Effector CD4-positive, alpha-beta T cell (primary cell): ENCODE measurements around the gene DLG5.

Experiments used
- DNase-seq: peaks from one replicate; pipeline ENCODE4 v3.0.0-alpha.2; 2020
- total RNA-seq: gene quantifications from one replicate; lab custom pipeline; 2026; lab: John Stamatoyannopoulos, UW

The DLG5 gene
- total RNA-seq = 9.4 reads per million, percentile 30 among the genes with 10 or more reads in this experiment

DNA sequence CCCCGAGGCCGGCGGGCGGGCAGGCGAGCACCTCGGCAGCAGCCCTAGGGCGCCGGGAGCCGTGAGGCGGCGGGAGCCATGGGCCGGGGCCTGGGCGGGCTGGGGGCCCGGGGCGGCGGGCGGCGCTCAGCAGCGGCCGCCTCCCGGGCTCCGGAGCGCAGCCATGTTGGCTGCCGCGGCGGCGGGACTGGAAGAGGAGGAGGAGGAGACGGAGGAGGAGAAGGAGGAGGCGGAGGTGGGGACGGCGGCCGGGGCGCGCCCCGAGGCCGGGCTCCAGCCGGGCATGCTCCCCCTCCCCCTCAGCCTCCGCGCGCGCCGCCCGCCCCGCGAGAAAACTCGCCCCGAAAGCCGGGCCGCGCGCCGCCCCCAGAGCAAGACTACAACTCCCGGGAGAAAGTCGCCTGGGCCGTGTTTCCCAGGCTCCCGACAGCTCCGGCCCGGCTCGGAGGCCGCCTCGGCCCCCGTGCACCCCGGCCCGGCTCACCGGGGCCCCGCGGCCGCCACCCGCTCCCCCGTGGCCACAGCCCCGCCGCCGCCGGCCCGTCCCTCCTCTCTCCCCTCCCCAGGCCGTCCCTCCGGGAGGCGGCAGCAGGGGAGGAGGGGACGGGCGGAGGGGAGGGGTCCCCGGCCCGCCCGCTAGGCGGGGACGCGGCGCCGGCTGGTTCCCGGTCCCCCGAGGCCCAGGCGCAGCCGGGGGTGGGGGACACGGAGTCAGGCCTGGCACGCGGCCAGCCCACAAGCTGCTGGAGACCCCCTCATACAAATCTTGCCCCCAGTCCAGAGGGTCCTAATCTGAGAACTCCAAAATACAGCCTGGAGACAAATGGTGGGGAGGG is at the start of gene DLG5:
TSS of gene DLG5 (minus strand) at position 190 of the 836 bp plus-strand sequence. CDS start 235 bp downstream, outside the sequence.
- no peak for DNase-seq

DNA sequence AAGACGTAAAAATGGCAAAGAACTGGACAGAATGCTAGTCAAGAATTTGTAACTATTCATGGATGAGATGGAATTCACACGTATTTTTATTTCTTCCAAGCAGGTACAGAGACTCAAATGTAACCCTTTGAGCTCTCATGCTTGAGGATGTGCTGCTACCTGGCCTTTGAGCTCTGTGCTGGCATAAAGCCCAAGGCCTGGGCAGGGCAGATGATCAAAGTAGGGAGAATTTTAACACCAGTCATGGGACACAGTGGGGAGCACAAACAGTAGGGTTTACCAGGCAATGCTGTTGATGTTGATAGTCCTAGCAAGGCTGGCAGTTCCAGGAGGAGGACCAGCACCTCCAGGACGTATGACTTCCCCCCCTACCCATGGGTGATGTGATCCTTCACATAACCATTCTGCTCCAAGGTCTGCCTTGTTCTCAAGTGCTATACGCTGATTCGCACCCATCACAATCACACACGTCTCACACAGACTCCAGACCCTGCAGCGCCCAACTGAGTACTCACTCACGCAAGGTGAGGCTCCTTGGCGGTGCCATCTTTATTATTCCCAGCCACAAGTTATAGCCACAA is 48.6 kb upstream of the DLG5 start:
- DNase-seq = no peak

DNA sequence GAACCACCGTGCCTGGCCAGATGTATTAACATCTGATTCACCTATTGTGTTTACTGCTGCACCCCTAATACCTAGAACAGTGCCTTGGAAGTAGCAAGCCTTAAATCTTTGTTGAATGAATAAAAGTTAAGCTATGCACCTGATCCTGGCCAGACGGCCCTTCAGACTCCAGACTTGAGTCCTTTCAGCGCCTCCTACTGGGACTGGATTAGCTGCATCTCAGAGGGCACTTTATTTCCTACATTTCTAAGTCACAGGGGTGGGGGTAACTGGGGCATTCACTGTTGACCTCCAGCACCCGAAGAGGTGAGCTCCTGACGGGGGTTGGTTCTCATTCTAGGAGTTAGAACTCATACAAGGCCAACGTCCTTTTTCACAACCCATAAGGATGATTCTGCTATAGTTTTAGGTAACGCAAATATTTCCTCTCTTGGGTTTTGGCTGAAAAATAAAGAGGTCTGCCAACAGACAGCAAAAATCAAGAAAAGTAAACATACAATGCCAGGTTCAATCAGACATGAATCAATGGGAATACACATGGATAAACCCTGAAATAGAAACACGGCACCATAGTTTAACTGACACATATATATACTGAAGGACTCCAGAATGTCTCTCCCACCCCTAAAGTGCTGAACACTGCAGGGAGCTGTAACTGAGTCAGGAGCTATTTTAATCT is 48.0 kb upstream of the DLG5 start:
- no peak for DNase-seq

DNA sequence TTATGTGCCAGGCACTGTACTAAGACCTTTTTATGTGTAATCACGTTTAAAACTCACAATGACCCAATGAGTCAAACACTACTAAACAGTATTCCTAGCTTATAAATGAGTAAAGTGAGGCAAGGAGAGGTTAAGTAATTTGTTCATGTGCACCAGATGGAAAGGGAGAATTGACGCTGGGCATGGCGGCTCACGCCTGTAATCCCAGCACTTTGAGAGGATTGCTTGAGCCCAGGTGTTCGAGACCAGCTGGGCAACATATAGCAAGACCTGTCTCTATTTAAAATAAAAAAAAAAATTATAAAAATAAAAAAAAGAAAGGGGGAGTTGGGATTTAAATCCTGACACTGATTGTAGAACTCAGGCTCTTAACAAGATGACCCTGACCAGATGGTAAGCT is 46.7 kb upstream of the DLG5 start:
- DNase-seq = no peak

DNA sequence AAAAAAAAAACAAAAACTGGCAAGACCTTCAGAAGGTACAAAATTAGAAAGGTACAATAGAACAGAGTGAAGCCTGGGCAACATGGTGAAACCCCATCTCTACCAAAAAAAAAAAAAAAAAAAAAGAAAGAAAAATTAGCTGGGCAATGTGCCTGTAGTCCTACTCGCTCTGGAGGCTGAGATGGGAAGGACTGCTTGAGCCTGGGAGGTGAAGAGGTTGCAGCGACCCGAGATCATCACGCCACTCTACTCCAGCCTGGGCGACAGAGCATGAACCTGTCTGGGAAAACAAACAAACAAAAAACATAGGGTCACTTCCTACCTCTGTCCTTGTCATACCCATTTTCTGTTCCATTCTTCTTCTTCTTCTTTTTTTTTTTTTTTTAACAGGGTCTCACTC is 45.6 kb upstream of the DLG5 start:
- no peak for DNase-seq

DNA sequence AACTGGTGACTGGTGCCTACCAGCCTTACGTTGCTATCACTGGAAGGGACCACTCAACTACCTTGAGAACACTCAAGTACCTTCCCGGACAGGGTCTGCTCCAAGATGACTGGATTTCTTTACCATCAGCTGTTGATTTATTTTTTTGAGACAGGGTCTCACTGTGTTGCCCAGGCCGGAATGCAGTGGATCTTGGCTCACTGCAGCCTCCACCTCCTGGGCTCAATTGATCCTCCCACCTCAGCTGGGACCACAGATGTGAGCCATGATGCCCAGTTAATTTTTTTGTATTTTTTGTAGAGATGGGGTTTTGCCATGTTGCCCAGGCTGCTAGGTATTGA is 45.2 kb upstream of the DLG5 start:
- no peak for DNase-seq

DNA sequence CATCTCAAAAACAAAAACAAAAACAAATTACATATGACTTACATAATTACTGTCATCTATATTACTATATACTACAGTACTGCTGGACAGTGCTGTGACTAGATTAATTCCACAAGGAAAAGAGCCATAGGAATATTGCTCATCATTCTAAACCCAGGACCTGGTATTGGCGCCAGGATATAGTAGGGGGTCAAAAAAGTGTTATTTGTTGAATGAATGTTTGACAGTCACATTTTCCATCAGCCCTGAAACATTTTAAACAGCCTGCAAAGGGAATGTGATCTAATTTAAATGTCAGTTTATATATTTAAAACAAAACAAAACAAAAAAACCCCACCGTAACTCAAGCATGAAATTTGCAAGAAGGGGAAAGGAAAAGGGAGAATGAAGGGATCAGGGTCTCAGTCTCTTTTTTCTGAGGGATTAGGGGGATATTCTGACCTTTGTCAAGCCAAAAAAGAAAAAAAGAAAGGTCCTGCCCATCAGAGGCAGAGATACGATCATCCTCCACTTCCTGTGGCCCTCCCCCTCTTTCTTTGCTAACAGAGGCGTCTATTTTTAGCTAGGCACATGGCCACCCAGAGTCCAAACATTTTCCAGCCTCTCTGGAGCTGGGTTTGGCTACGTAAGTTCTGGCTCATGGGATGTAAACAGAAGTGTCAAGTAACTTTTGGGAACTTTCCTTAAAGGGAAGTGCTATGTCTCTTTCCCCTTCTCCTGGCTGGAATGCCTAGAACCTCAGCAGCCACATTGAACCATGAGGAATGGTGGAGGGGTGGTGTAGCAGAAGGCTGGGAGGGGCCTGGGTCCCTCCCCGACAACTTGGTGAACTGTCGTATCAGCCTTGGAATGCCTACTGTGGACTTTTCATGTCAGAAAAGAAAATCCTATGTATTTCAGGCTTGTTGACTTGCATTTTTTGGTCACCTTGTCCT is 44.6 kb upstream of the DLG5 start:
- DNase-seq = no peak

GRCh38 chr10:77969114-77969513 is 42.6 kb upstream of the DLG5 start:
- DNase-seq = no peak

- no peak for DNase-seq
Observed at GRCh38 chr10:77967611-77968022, 41.1 kb upstream of the DLG5 start.

DNA sequence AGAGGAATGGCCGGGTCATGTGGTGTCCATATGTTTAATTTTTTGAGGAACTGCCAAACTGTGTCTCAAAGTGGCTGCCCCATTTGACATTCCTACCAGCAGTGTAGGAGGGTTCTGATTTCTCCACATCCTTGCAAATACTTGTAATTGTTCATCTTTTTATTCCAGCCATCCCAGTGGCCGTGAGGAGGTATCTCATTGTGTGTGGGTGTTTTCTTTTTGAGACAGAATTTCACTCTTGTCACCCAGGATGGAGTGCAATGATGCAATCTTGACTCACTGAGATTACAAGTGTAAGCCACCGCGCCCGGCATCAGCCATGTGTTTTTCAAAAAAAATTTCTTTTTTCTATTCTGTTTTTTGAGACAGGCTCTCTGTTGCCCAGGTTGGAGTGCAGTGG is 38.7 kb upstream of the DLG5 start:
- no peak for DNase-seq

- DNase-seq = no peak
Observed at GRCh38 chr10:77964811-77965210, 38.3 kb upstream of the DLG5 start.

- no peak for DNase-seq
Observed at GRCh38 chr10:77963901-77964300, 37.3 kb upstream of the DLG5 start.

DNA sequence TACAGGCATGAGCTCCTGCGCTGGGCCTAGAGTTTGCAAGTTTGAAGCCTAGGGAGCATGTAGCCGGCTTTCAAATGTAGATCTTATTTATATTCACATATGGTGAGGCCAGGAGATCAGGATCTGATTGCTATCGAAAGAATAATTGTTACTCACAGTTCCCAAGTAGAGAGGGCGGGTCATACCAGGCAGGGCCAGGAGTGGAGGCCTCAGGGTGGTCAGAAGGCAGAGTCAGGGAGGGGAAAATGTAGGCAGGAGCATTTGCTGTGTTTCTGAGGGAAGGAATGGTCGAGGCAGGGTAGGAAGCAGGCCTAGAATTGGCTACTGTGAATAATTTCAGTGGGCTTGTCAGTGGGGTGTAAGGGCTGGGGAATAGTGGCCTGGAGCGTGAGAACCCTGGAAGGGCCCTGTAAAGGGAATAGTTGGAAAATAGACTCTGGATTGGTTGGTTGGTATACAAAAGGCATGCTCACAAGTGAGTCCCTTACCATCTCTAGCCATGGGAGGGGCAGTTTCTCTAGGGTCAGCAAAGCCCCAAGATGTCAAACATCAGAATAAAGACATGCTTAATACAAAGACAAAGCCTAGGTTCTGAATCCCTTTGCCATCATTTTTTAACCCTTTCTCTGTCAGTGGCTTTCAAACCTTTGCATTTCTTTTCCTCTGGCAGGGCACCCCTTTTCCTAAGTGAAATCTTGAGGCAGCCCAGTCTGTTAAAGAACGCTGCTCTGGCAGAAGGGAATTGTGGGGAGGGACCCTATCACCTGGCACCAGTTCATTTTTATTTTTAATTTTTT is 36.0 kb upstream of the DLG5 start:
- DNase-seq = no peak

GRCh38 chr10:77961668-77962067 is 35.1 kb upstream of the DLG5 start:
- no peak for DNase-seq

- DNase-seq = no peak
Observed at GRCh38 chr10:77960829-77961329, 34.3 kb upstream of the DLG5 start.

DNA sequence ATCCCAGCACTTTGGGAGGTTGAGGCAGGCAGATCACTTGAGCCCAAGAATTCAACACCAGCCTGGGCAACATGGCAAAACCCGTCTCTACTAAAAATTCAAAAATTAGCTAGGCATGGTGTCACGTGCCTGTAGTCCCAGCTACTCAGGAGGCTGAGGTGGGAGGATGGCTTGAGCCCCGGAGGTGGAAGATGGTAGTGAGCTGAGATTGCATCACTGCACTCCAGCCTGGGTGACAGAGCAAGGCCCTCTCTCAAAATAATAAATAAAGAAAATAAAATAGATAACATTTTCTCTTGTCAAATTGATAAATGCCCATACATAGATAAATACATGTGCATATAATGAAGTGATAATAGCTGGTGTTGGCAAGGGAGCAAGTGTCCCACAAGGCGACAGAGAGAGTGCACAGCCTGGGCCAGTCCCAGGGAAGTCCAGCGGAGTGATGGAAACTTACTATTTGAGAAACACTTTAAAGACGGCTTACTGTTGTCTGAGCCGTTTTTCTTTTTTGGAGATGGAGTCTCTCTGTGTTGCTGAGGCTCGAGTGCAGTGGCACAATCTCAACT is 33.4 kb upstream of the DLG5 start:
- no peak for DNase-seq

DNA sequence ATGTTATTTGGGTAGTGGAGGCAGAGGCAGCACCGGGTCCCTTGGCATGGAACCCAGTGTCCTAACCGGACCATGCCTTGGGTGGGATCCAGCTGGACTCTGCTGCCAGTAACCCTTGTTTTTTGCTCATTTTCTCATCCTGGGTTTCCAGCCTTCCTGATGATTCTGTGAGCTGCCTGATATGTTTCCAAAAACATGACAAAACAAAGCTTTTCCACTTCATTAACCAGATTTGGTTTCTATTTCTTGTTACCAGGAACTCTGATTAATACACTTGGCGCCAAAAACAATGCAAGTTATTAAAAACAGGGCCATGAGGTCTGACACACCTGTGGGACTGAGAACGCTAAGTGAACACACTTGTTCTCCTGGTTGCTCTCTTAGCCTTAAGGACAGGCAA is 32.8 kb upstream of the DLG5 start:
- DNase-seq = no peak

GRCh38 chr10:77955136-77955535 is 28.6 kb upstream of the DLG5 start:
- DNase-seq = no peak

DNA sequence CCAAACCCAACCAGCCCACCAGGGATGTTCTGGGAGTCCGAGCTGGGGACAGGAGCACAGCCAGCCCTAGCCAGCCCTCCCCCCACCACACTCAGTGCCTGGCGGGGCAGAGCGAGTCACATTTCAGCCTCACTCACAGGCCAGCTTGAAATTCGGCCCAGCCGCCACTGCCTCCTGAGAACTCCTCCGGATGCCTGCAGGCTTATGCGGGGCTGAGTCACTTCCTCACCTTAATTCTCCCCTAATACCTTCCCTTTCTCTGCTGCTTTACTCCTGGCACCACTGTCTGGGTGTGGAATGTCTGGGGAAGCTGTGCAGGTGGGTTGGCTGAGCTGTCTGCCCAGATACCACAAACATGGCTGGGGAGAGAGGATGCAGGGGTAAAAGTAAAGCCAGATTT is 22.6 kb upstream of the DLG5 start:
- no peak for DNase-seq

GRCh38 chr10:77946084-77946483 is 19.5 kb upstream of the DLG5 start:
- no peak for DNase-seq

DNA sequence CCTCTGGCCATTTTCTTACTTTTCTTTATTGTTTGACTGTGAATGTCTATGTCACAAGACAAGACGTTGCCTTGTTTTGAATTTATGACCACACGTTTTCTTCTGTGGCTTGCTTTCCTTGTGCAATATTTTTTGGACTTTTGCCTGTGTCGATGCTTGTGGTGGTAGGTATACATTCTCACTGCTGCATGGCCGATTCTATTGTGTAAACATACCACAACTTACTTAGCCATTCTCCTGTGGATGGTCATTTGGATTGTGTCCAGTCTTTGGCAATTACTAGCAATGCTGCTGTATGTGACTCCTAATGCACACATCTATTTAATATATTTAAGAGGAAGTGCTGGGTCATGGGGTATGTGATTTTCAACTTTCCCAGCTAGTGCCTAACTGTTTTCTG is 18.0 kb upstream of the DLG5 start:
- DNase-seq = no peak
